Mononuclear cell (primary cell): ENCODE results near the gene GIN1. TPM values are rescaled to one million over a fixed set of nuclear protein-coding genes. Genes with fewer than 3 reads are reported as not detected.
"Not testable (repeated sequence)": the region's sequence is repeated elsewhere in the genome, so short reads cannot be mapped to it uniquely, and the experiment has no call there.

Experiments
- H3K27me3 ChIP-seq: 2 replicates; pipeline ENCODE4 v1.6.0; 2011; ENCODE audit warnings: low read length, control low read depth; ENCODE audit not compliant: insufficient read depth
- H3K4me1 ChIP-seq: 2 replicates; pipeline ENCODE4 v1.5.1; 2011; ENCODE audit warnings: mild to moderate bottlenecking, low read length, control low read depth; ENCODE audit not compliant: insufficient read depth
- H3K4me3 ChIP-seq: 2 replicates; pipeline ENCODE4 v1.5.1; 2011; ENCODE audit warnings: mild to moderate bottlenecking, low read length, moderate library complexity
- H3K9me3 ChIP-seq: 2 replicates; pipeline ENCODE4 v1.5.1; 2011; ENCODE audit warnings: low read depth, mild to moderate bottlenecking, control low read depth, low read length
- total RNA-seq: library from RNA; depleted of rRNA; stranded (reverse); fragments of >200 nt; gene quantifications from one replicate; pipeline ENCODE4 v1.2.3, GENCODE V29; 2012

Gene GIN1, protein sequence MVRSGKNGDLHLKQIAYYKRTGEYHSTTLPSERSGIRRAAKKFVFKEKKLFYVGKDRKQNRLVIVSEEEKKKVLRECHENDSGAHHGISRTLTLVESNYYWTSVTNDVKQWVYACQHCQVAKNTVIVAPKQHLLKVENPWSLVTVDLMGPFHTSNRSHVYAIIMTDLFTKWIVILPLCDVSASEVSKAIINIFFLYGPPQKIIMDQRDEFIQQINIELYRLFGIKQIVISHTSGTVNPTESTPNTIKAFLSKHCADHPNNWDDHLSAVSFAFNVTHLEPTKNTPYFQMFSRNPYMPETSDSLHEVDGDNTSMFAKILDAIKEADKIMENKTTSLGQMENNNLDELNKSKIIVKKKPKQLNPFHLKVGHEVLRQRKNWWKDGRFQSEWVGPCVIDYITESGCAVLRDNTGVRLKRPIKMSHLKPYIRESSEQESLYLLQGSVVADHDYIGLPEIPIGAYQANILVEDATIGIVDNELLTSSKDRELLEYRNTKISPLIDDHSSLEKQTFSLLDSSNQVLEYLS
- total RNA-seq, result 4.7 TPM

DNA sequence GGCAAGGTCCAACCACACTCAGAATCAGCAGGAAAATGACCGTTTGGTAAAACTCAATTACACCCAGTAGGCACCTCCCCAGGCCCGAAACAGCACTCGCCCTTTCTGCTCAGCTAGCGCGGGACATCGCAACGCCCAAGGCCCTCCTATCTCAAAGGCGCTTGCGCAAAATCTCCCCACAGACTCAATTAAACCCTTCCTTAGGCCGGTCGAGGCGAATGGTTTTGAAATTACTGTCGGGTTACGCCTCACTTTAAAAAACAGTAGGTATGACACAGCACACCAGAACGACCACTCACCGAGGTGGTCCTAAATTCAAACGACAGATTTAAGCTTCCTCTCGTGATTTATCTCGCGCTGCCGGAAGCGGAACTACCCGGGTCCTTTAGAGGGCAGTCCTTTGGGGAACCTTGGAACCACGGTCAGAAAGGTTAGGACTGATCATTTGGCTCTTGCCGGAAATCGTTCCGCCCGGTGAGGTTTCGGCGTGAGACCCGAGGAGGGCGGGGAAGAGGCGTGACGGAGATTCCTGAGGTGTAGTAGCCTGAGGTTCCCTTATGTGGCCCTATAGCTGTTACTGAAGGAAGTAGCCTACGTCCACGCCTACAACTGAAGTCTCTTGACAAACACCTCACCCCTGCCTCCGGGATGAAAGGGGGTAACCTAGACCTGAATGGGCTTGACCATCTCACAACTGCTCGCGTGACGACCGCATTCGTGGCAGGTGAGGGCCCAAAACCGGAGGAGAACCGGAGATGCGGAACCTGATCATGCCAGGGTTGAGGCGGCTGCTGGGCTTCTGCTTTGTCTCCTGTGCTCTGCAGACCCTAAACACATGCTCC is at the start of gene GIN1, which contains the start of gene PPIP5K2:
Gene GIN1 (minus strand): TSS at position 374 of the 842 bp plus-strand sequence. CDS start 11,431 bp downstream, outside the sequence.
Gene PPIP5K2 (plus strand): TSS at position 537 of the 842 bp plus-strand sequence. CDS start 9,289 bp downstream, outside the sequence.
- Histone ChIP-seq H3K4me1 (peaks cover 21% of the 10 kb centered on the region), H3K27me3 (no peaks in the 10 kb centered on the region), H3K4me3 (peak within 1 kb of the TSS; percentile 80), H3K9me3 (no peaks in the 10 kb centered on the region)

DNA sequence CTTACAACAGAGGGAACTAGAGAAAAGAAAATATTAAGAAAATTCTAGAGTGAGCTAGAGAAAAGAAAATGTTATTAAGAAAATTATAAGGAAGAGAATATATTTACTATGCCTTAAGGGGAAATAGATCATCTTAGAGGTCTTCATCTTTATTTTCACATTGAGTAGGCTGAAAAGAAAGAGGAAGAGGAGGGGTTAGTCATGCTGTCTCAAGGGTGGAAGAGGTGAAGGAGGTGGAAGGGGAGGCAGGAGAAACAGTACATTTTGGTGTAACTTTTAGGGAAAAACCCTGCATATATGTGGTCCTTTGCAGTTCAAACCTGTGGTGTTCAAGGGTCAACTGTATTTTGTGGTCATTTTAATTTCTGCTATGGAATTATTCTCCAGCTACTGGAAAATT is 46.8 kb upstream of the GIN1 start:
- no peak overlapping the region for H3K4me3 ChIP-seq
- no peaks in the 10 kb centered on the region for H3K9me3 ChIP-seq
- H3K4me1 ChIP-seq, result no peaks in the 10 kb centered on the region
- H3K27me3 ChIP-seq, result no peaks in the 10 kb centered on the region

DNA sequence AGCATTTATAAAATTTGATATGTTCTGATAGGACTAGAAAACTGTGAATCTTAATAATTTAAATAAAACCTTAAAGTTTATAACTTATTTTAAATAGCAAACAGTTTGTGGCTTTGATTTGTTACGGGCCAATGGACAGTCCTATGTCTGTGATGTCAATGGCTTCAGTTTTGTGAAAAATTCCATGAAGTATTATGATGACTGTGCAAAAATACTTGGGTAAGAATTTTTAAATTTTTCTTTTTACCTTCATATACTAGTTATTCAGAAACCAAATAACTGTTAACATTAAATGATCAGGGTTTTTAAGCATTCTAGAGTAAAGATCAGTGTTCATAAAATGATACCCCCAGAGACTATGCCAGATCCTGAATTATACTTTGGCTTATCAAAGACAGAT is 31.2 kb upstream of the GIN1 start:
- Histone ChIP-seq H3K9me3 (no peaks in the 10 kb centered on the region), H3K4me1 (no peaks in the 10 kb centered on the region), H3K27me3 (no peaks in the 10 kb centered on the region), H3K4me3 (no peak overlapping the region)

DNA sequence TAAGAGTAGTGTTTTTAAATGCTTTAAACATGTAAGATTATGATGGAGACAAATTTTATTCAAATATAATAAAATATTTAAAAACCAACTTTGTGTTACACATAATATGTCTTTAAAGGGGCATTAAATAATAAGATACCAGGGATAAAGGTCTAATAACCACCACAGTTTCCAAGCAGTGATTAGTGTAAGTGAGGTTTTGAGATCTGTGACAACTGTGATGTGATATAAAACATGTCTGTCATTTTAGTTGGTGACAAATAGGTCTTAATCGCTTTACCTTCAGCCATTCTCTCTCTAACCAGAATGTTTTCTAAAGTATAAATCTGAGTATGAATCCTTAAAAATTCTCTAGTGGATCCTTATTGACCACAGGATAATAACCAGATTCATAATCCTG is 28.3 kb upstream of the GIN1 start:
- Histone ChIP-seq H3K27me3 (no peaks in the 10 kb centered on the region), H3K4me1 (no peaks in the 10 kb centered on the region), H3K4me3 (no peak overlapping the region), H3K9me3 (no peaks in the 10 kb centered on the region)

DNA sequence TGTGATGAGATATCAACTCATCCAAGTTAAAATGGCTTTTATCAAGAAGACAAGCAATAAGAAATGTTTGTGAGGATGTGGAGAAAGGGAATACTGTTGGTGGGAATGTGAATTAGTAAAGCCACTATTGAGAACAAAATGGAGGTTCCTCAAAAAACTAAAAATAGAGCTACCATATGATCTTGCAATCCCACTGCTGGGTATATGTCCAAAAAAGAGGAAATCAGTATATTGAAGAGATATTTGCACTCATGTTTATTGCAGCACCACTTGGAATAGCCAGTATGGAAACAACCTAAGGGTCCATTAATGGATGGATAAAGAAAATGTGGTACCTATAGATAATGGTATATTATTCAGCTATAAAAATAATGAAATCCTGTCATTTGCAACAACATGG is 25.3 kb upstream of the GIN1 start:
- Histone ChIP-seq H3K27me3 (no peaks in the 10 kb centered on the region), H3K4me3 (no peak overlapping the region), H3K9me3 (no peaks in the 10 kb centered on the region), H3K4me1 (no peaks in the 10 kb centered on the region)

DNA sequence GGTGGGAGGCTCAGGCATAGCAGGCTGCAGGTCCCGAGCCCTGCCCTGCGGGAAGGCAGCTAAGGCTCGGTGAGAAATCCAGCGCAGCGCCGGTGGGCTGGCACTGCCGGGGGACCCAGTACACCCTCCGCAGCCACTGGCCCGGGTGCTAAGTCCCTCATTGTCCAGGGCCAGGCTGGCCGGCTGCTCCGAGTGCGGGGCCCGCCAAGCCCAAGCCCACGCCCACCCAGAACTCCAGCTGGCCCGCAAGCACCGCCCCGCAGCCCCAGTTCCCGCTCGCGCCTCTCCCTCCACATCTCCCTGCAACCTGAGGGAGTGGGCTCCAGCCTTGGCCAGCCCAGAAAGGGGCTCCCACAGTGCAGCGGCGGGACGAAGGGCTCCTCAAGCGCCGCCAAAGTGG is 22.2 kb upstream of the GIN1 start:
- not testable (repeated sequence) for H3K27me3 ChIP-seq

DNA sequence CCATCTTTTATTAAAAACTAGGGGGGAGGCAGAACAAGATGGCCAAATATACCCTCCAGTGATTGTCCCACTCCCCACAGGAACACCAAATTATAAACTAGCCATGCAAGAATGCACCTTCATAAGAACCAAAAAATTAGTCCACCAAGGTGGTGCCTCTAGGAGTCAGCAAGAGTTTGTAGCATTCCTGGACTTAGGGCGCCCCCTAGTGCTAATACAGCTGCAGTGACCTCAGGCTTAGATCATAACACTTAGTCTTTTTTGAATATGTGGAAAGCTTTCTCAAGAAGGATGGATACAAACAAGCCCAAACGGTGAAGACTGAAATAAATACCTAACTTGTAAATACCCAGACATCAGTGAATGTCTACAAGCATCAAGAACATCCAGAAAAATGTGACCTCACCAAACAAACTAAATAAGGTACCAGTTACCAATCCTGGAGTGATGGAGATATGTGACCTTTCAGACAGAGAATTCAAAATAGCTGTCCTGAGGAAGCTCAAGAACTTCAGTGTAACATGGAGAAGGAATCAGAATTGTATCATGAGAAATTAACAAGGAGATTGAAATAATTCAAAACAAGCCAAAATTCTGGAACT is 19.4 kb upstream of the GIN1 start:
- H3K4me3 ChIP-seq, result no peak overlapping the region
- no peaks in the 10 kb centered on the region for H3K27me3 ChIP-seq
- H3K4me1 ChIP-seq, result no peaks in the 10 kb centered on the region
- H3K9me3 ChIP-seq, result no peaks in the 10 kb centered on the region

More for the DNA sequence above, 22.2 kb upstream of the GIN1 start:
- not testable (repeated sequence) for H3K4me1 ChIP-seq, H3K4me3 ChIP-seq, H3K9me3 ChIP-seq

DNA sequence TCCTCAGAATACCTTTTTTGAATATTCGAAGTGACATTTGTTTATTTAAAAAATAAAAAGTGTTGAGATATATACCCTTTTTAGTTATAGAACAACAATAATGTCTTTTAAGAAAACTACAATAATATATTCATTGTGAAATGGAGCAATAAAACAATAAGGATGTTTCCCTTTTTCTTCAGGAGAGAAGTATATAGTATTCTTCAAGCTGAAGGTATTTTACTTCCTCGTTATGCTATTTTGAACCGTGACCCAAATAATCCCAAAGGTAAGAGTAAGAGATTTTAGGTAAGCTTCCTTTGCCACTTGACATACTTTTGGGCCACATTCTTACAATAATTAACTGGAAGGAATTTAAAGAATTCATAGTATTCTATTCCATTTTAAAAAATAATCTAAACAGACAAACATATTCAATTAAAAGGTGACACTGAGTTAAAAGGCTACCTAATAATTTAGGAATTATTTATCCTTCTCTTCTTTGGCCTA is 18.3 kb upstream of the GIN1 start:
- H3K9me3 ChIP-seq, result no peaks in the 10 kb centered on the region
- H3K4me1 ChIP-seq, result no peaks in the 10 kb centered on the region
- no peak overlapping the region for H3K4me3 ChIP-seq
- H3K27me3 ChIP-seq, result no peaks in the 10 kb centered on the region

DNA sequence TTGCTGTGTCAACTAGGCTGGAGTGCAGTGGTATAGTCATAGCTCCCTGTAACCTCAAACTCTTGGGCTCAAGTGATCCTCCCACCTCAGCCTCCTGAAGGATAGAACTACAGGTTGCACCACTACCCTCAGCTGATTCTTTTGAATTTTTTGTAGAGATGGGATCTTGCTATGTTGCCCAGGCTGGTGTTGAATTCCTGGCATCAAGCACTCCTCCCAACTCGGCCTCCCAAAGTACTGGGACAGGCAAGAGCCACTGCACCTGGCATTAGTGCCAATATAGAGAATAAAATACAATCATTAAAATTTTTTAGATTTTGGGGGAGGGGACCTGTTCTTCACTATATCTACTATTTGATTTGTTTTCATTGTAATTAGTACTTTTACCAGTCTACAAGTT is 15.5 kb upstream of the GIN1 start:
- H3K4me3 ChIP-seq, result no peak overlapping the region
- no peaks in the 10 kb centered on the region for H3K27me3 ChIP-seq
- H3K9me3 ChIP-seq, result no peaks in the 10 kb centered on the region
- no peaks in the 10 kb centered on the region for H3K4me1 ChIP-seq

DNA sequence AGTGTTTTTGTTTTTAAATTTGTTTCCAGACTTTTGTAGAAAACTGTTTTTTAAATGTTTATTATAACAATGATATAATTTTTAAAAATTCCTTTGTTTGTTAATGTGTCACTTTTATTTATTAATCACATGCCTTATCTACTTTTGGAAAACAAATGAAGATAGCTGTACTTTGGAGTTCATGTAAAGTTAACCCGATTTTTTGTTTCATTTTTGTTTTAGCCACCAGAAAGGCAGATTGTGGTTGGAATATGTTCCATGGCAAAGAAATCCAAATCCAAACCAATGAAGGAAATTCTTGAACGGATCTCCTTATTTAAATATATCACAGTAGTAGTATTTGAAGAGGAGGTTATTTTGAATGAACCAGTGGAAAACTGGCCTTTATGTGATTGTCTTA is 13.3 kb upstream of the GIN1 start:
- Histone ChIP-seq H3K4me3 (no peak overlapping the region), H3K27me3 (no peaks in the 10 kb centered on the region), H3K4me1 (no peaks in the 10 kb centered on the region), H3K9me3 (no peaks in the 10 kb centered on the region)

DNA sequence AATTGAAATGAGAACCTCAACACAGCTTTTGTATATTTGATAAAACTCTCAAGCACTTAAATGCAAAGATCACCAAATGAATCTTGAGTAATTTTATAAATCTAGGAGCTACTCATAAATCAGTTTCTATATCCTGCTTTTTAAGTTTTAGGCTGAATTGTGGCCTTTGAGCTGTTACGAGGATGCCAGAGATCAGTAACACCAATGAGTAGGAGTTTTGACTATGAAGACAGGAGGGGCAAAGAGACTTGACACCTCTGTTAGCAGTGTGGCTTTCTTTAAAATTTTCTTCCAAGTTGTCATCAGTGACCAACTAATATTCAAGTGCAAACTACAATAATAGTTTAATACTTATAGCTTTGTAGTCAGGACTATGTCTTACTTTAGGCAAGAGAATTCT is 12.7 kb upstream of the GIN1 start:
- no peaks in the 10 kb centered on the region for H3K4me1 ChIP-seq
- H3K9me3 ChIP-seq, result no peaks in the 10 kb centered on the region
- no peak overlapping the region for H3K4me3 ChIP-seq
- no peaks in the 10 kb centered on the region for H3K27me3 ChIP-seq

DNA sequence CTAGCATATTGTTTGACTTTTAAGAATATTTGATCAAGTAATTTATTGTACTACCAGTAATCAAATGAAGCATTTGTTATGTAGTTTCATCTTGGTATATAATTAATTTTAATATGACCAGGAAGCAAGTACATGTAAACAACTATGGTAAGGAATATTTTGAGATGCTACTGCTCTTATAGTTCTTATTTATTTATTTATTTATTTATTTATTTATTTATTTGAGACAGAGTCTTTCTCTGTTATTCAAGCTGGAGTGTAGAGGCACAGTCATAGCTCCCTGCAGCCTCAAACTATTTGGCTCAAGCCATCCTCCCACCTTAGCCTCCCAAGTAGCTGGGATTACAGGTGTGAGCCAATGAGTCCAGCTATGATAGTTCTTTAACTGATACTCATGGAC is 8.3 kb upstream of the GIN1 start:
- Histone ChIP-seq H3K9me3 (no peaks in the 10 kb centered on the region), H3K27me3 (no peaks in the 10 kb centered on the region), H3K4me3 (no peak overlapping the region), H3K4me1 (no peaks in the 10 kb centered on the region)

DNA sequence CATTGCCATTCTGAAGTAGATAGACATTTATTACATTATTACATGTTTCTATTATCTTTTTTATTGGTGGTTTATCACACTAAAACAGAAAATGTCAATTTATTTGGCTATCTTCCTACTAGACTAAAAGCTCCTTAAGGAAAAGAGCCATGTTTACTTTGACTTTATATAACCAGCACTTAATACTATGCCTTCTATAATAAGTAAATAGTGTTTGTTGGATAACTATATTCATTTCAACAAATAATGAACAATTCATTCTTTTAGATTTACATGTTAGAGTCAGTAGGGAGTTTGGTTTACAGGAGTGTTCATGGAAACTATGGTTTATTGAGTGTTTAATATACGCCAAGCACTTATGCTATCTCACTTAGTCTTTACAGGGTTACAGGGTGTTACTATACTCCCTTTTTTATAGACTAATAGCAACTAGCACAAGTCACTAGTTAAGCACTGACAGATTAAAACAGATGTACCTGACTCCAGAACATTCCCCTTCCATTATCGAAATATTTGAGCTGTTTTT is 7.4 kb upstream of the GIN1 start:
- Histone ChIP-seq H3K4me3 (no peak overlapping the region), H3K27me3 (no peaks in the 10 kb centered on the region), H3K9me3 (no peaks in the 10 kb centered on the region), H3K4me1 (peaks cover 4% of the 10 kb centered on the region)

DNA sequence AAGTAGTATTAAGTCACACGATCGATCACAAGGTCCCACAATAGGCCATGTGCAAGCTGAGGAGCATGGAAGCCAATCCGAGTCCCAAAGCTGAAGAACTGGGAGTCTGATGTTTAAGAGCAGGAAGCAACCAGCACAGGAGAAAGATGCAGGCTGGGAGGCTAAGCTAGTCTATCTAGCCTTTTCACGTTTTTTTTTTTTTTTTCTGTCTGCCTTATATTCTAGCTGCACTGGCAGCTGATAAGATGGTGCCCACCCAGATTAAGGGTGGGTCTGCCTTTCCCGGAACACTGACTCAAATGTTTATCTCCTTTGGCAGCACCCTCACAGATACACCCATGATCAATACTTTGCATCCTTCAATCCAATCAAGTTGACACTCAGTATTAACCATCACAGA is 6.6 kb upstream of the GIN1 start:
- Histone ChIP-seq H3K27me3 (no peaks in the 10 kb centered on the region), H3K4me3 (no peak overlapping the region), H3K4me1 (peaks cover 11% of the 10 kb centered on the region), H3K9me3 (no peaks in the 10 kb centered on the region)

DNA sequence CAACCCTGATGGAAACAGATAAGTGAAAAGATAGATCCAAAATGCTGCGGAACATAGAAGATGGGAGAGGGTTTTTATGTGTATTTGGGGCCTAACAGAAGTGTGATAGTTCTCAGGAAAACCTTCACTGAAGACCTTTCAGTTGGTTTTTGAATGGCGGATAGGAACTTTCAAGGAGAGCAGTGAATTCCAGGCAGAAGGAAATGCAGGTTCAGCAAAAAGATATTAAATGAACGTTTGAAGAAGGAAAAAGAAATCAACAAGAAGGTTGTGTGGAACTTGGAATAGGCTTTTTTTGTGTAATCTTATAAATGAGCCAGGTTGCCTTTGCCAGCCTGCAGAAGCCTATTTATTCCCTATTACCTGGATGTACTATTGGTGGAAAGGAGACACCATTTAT is 2.3 kb upstream of the GIN1 start:
- Histone ChIP-seq H3K27me3 (no peaks in the 10 kb centered on the region), H3K4me1 (peaks cover 21% of the 10 kb centered on the region), H3K9me3 (no peaks in the 10 kb centered on the region), H3K4me3 (no peak overlapping the region)
